Neuronal stem cell (in vitro differentiated cells): ENCODE data around the gene GPSM1.
A peak's percentile ranks its signal among the peaks of the same experiment; 100 is the strongest.

Source experiments
- DNase-seq: peaks from one replicate; pipeline ENCODE4 v3.0.0-alpha.2; 2013; ENCODE audit warnings: low spot score
- H2AFZ ChIP-seq: one replicate; pipeline ENCODE4 v1.6.1; 2013; ENCODE audit warnings: mild to moderate bottlenecking, low read length, inconsistent platforms
- H2AK5ac ChIP-seq: 2 replicates; pipeline ENCODE4 v1.6.1; 2013; ENCODE audit warnings: low read depth, mild to moderate bottlenecking, inconsistent platforms, low read length, moderate library complexity, mixed read lengths
- H2BK120ac ChIP-seq: 2 replicates; pipeline ENCODE4 v1.6.1; 2013; ENCODE audit warnings: low read depth, mild to moderate bottlenecking, inconsistent platforms, low read length, moderate library complexity, mixed read lengths
- H2BK12ac ChIP-seq: one replicate; pipeline ENCODE4 v1.6.1; 2013; ENCODE audit warnings: low read length, inconsistent platforms
- H2BK15ac ChIP-seq: 2 replicates; pipeline ENCODE4 v1.6.1; 2013; ENCODE audit warnings: mild to moderate bottlenecking, low read length, inconsistent platforms, mixed read lengths
- H2BK5ac ChIP-seq: one replicate; pipeline ENCODE4 v1.6.1; 2013; ENCODE audit warnings: inconsistent platforms, mild to moderate bottlenecking, low read length, moderate library complexity
- H3K14ac ChIP-seq: one replicate; pipeline ENCODE4 v1.6.1; 2013; ENCODE audit warnings: low read length, inconsistent platforms
- H3K18ac ChIP-seq: 2 replicates; pipeline ENCODE4 v1.6.1; 2013; ENCODE audit warnings: low read length, inconsistent platforms
- H3K23ac ChIP-seq: 2 replicates; pipeline ENCODE4 v1.6.1; 2013; ENCODE audit warnings: low read depth, mild to moderate bottlenecking, mixed read lengths, low read length, inconsistent platforms; ENCODE audit not compliant: poor library complexity
- H3K27ac ChIP-seq: replicated peaks from 3 replicates; pipeline ENCODE4 v1.5.1; 2013; ENCODE audit warnings: low read length, inconsistent platforms
- H3K27me3 ChIP-seq, 3 experiments: 2 replicates each; pipeline ENCODE4 v1.6.1; 2013; ENCODE audit warnings: low read length in 3 of 3, mild to moderate bottlenecking in 2 of 3, inconsistent platforms in 1 of 3, low read depth in 1 of 3, mixed read lengths in 1 of 3, moderate library complexity in 1 of 3; ENCODE audit not compliant: control insufficient read depth in 3 of 3, insufficient read depth in 3 of 3
- H3K36me3 ChIP-seq, 2 donors: replicated peaks in 1 of 2; 2 replicates each; pipeline ENCODE4 v1.6.1; 2013; ENCODE audit warnings: low read length in 2 of 2; ENCODE audit not compliant: control insufficient read depth in 2 of 2, insufficient read depth in 2 of 2
- H3K4ac ChIP-seq: 2 replicates; pipeline ENCODE4 v1.6.1; 2013; ENCODE audit warnings: inconsistent platforms, mild to moderate bottlenecking, low read length, moderate library complexity
- H3K4me1 ChIP-seq, 2 donors: 1 replicate in 1 of 2; 2 replicates in 1 of 2; pipeline ENCODE4 v1.6.1; 2013; ENCODE audit warnings: low read length in 2 of 2, low read depth in 1 of 2; ENCODE audit not compliant: control insufficient read depth in 2 of 2, insufficient read depth in 1 of 2
- H3K4me2 ChIP-seq: one replicate; pipeline ENCODE4 v1.6.1; 2013; ENCODE audit warnings: mild to moderate bottlenecking, low read length, inconsistent platforms; ENCODE audit not compliant: insufficient read depth, poor library complexity, severe bottlenecking
- H3K4me3 ChIP-seq, 2 donors: 2 replicates each; pipeline ENCODE4 v1.5.1; 2013; ENCODE audit warnings: low read length in 2 of 2, mild to moderate bottlenecking in 2 of 2, inconsistent platforms in 1 of 2, moderate library complexity in 1 of 2
- H3K79me1 ChIP-seq: one replicate; pipeline ENCODE4 v1.6.1; 2013; ENCODE audit warnings: low read depth, mild to moderate bottlenecking, inconsistent platforms, low read length, moderate library complexity
- H3K9ac ChIP-seq: one replicate; pipeline ENCODE4 v1.6.1; 2013; ENCODE audit warnings: mild to moderate bottlenecking, low read depth, low read length, inconsistent platforms; ENCODE audit not compliant: poor library complexity
- H3K9me3 ChIP-seq, 2 donors: replicated peaks in 1 of 2; 2 replicates each; pipeline versions ENCODE3 to v1.6.1; 2013; ENCODE audit warnings: low read length in 2 of 2, mild to moderate bottlenecking in 2 of 2, inconsistent platforms in 1 of 2, low read depth in 1 of 2, mixed read lengths in 1 of 2, moderate library complexity in 1 of 2; ENCODE audit not compliant: control insufficient read depth in 2 of 2, insufficient read depth in 1 of 2
- H4K8ac ChIP-seq: one replicate; pipeline ENCODE4 v1.6.1; 2013; ENCODE audit warnings: low read depth, mild to moderate bottlenecking, inconsistent platforms, low read length, moderate library complexity
- H4K91ac ChIP-seq: one replicate; pipeline ENCODE4 v1.6.1; 2013; ENCODE audit warnings: low read length, low read depth, mild to moderate bottlenecking, inconsistent platforms; ENCODE audit not compliant: poor library complexity
- WGBS, 2 donors: extraction: QIAGEN DNeasy Blood & Tissue Kit; methylation state at CpG; one replicate each; pipeline ENCODE4 v1.1.7; 2013; ENCODE audit warnings: missing lambda C conversion rate in 2 of 2, mixed read lengths in 1 of 2; ENCODE audit not compliant: insufficient read length in 2 of 2, insufficient replicate concordance in 1 of 2; ENCODE audit errors: extremely low coverage in 2 of 2; 5-methylcytosine and 5-hydroxymethylcytosine counted together

Gene GPSM1

GRCh38 chr9:136373300-136374182 lies 46.2 kb downstream of the GPSM1 start, which contains the start of gene CARD9:
CARD9 (minus strand) TSS chr9:136373669; CDS start chr9:136372078, 1,591 bp downstream.
- no peak within 1 kb of the TSS for H3K27ac ChIP-seq
- H3K9me3 ChIP-seq = no peaks in the 10 kb centered on the region
- H2AFZ ChIP-seq = peak within 1 kb of the TSS; percentile 83
- DNase-seq = no peak
- H3K4me3 ChIP-seq = no peak within 1 kb of the TSS
- H3K4ac ChIP-seq = no peak within 1 kb of the TSS
- peak within 1 kb of the TSS; percentile 71 for H3K14ac ChIP-seq
- H4K8ac ChIP-seq = peak within 1 kb of the TSS; percentile 43
- peak within 1 kb of the TSS; percentile 93 for H3K23ac ChIP-seq
- H2BK15ac ChIP-seq = peak within 1 kb of the TSS; percentile 78
- peak within 1 kb of the TSS; percentile 80 for H3K18ac ChIP-seq
- H3K4me2 ChIP-seq = peak within 1 kb of the TSS; percentile 11
- H2BK120ac ChIP-seq = no peak within 1 kb of the TSS
- H3K27me3 ChIP-seq = no peaks in the 10 kb centered on the region
- peak within 1 kb of the TSS; percentile 84 for H2BK12ac ChIP-seq
- H3K4me1 ChIP-seq = peaks cover 8 to 21% of the 10 kb centered on the region in 2 donors
- peaks cover 7 to 29% of the 10 kb centered on the region in 2 donors for H3K36me3 ChIP-seq
- peaks cover 2% of the 10 kb centered on the region for H3K79me1 ChIP-seq
- WGBS, 2 donors = no CpG with 5 or more reads among the region's 27 CpGs
- H2AK5ac ChIP-seq = peak within 1 kb of the TSS; percentile 90
- peak within 1 kb of the TSS; percentile 60 for H3K9ac ChIP-seq
- no peak within 1 kb of the TSS for H4K91ac ChIP-seq
- H2BK5ac ChIP-seq = peak within 1 kb of the TSS; percentile 66

GRCh38 chr9:136374183-136374575 lies 46.8 kb downstream of the GPSM1 start:
- Histone ChIP-seq H3K9me3 (no peaks in the 10 kb centered on the region), H3K4ac (no peak overlapping the region), H4K91ac (no peak overlapping the region), H3K23ac (peak overlapping the region; percentile 89), H2BK5ac (peak overlapping the region; percentile 39), H2BK120ac (no peak overlapping the region), H3K27me3 (no peaks in the 10 kb centered on the region), H3K36me3 (peaks cover 7 to 34% of the 10 kb centered on the region in 2 donors), H3K18ac (no peak overlapping the region), H3K79me1 (peaks cover 2% of the 10 kb centered on the region), H3K14ac (no peak overlapping the region), H3K4me2 (peak overlapping the region; percentile 11), H3K27ac (no peak overlapping the region), H3K9ac (peak overlapping the region; percentile 38), H2BK12ac (peak overlapping the region; percentile 22), H4K8ac (peak overlapping the region; percentile 43), H2AK5ac (no peak overlapping the region), H2BK15ac (no peak overlapping the region), H2AFZ (no peak overlapping the region), H3K4me3 (no peak overlapping the region), H3K4me1 (peaks cover 8 to 21% of the 10 kb centered on the region in 2 donors)
- DNase-seq = no peak
- WGBS, 2 donors = no CpG with 5 or more reads among the region's 14 CpGs

- DNase-seq = no peak
- Histone ChIP-seq H3K79me1 (peaks cover 2% of the 10 kb centered on the region), H3K4ac (no peak overlapping the region), H3K9me3 (no peaks in the 10 kb centered on the region), H3K27me3 (no peaks in the 10 kb centered on the region), H3K18ac (no peak overlapping the region), H2AFZ (no peak overlapping the region), H2AK5ac (no peak overlapping the region), H3K23ac (no peak overlapping the region), H3K14ac (no peak overlapping the region), H3K4me1 (peaks cover 8 to 21% of the 10 kb centered on the region in 2 donors), H2BK15ac (no peak overlapping the region), H3K27ac (no peak overlapping the region), H2BK5ac (peak overlapping the region; percentile 39), H3K36me3 (peaks cover 11 to 43% of the 10 kb centered on the region in 2 donors), H4K91ac (no peak overlapping the region), H2BK12ac (no peak overlapping the region), H3K4me2 (no peak overlapping the region), H3K9ac (no peak overlapping the region), H2BK120ac (no peak overlapping the region), H4K8ac (no peak overlapping the region), H3K4me3 (no peak overlapping the region)
- WGBS, 2 donors = no CpG with 5 or more reads among the region's 12 CpGs
Observed at GRCh38 chr9:136375096-136375495, 47.8 kb downstream of the GPSM1 start.

- peak overlapping the region; percentile 20 for H3K23ac ChIP-seq
- H3K36me3 ChIP-seq = peaks cover 17 to 56% of the 10 kb centered on the region in 2 donors
- no peak overlapping the region for H3K4me3 ChIP-seq
- no peak overlapping the region for H3K4me2 ChIP-seq
- H3K9me3 ChIP-seq = no peaks in the 10 kb centered on the region
- H3K27me3 ChIP-seq = no peaks in the 10 kb centered on the region
- H2BK15ac ChIP-seq = no peak overlapping the region
- DNase-seq = no peak
- H3K27ac ChIP-seq = no peak overlapping the region
- no peak overlapping the region for H2AFZ ChIP-seq
- H2BK12ac ChIP-seq = no peak overlapping the region
- no peak overlapping the region for H2BK5ac ChIP-seq
- H3K18ac ChIP-seq = no peak overlapping the region
- H2AK5ac ChIP-seq = no peak overlapping the region
- H4K8ac ChIP-seq = peak overlapping the region; percentile 65
- peaks cover 8 to 21% of the 10 kb centered on the region in 2 donors for H3K4me1 ChIP-seq
- no peak overlapping the region for H3K4ac ChIP-seq
- H3K9ac ChIP-seq = peak overlapping the region; percentile 21
- no peak overlapping the region for H3K14ac ChIP-seq
- no CpG with 5 or more reads among the region's 8 CpGs for WGBS, 2 donors
- H2BK120ac ChIP-seq = no peak overlapping the region
- peaks cover 2% of the 10 kb centered on the region for H3K79me1 ChIP-seq
- H4K91ac ChIP-seq = no peak overlapping the region
Observed at GRCh38 chr9:136376457-136376856, 49.1 kb downstream of the GPSM1 start.
